DLD1 (cell line): ENCODE measurements around the gene TBC1D4.
"Not testable (repeated sequence)": the region's sequence is repeated elsewhere in the genome, so short reads cannot be mapped to it uniquely, and the experiment has no call there.

Source experiments
- in situ Hi-C: cut with HindIII; loops from 2 replicates; pipeline ENCODE4 v1.10.0; 2017; ENCODE audit warnings: low sequenced_read_pairs

Gene TBC1D4

DNA sequence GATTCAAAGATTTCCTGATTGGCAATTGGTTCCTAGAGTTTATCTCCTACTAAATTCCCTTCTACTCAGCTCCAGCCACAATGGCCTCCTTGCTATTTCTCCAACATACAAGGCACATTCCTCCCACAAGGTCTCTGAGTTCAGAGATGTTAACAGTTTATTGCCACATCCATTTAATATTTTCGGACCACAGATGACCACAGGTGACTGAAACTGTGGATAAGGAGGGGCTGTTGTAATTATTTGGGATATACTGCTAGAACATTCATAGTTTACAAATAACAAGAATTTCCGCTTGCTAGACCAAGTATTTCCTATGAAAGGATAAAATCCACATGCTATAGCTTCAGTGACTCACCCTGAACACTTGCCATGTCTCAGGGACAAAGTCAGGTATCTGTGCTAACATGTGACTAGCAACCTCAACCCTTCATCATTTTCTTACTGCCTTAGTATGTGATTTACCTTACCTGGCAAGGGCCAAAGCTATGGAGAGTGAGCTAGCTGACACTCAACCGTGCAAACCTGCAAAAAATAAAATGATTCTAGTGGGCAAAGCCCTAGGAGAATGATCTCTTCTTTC is 117.7 kb downstream of the TBC1D4 start:
- in situ Hi-C loops, result no loop called here

GRCh38 chr13:75363371-75363770 is 118.6 kb downstream of the TBC1D4 start:
- in situ Hi-C loops, result no loop called here

GRCh38 chr13:75362026-75362425 is 119.9 kb downstream of the TBC1D4 start:
- in situ Hi-C loops, result no loop called here

GRCh38 chr13:75360170-75360569 is 121.8 kb downstream of the TBC1D4 start:
- in situ Hi-C loops, result no loop called here

- in situ Hi-C loops, result no loop called here
These were observed 122.7 kb downstream of the TBC1D4 start for GRCh38 chr13:75359266-75359665.

DNA sequence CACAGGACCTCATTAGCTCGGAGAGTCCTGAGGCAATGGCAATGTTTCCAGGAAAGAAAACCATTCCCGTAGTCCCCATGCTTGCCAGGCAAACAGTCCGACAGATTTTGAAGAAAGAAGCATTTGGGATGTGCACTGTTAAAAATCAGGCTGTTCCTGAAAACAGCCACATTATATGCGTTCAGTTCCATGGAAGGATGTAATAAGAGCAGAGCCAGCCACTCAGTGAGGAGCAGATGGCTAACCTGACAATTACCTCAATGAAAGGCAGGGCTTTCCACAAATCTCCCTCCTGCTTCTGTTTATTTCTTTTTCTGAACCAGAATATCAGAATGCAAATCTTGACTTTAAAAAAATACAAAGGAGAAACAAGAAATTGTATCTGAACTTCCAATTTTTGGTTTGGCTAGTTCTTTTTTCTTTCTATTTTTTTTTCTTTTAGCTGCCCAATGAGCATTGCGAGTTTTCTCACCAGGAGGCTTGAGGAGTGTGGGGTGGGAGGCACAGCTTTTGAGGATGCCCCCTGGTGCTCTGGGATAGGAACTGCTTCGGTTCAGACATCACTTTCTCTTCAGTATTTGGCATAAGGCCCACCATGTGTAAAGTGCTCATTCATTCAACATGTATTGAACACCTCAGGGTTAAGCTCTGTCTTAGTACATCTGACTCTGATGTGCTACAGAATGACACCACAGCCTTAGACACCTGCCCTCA is 124.2 kb downstream of the TBC1D4 start:
- in situ Hi-C loops, result no loop called here

DNA sequence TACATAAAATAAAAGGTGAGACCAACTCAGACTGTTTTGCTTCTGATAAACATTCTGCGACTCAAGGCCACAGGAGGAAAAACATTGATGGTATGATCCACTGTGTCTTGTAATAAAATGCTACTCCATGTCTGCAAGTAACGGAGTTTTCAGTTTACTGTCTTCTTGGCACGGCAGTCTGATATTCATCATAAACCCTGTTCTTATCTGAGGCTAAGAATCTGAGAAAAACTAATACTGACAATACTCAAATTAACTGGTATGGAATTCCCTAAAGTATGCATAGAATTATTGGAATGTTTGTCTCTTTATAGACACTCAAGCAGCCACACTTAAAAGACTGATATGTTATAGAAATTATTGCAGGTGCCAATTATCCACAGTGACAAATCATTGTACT is 125.5 kb downstream of the TBC1D4 start:
- in situ Hi-C loops, result no loop called here

GRCh38 chr13:75355609-75356008 is 126.4 kb downstream of the TBC1D4 start:
- in situ Hi-C loops, result no loop called here

DNA sequence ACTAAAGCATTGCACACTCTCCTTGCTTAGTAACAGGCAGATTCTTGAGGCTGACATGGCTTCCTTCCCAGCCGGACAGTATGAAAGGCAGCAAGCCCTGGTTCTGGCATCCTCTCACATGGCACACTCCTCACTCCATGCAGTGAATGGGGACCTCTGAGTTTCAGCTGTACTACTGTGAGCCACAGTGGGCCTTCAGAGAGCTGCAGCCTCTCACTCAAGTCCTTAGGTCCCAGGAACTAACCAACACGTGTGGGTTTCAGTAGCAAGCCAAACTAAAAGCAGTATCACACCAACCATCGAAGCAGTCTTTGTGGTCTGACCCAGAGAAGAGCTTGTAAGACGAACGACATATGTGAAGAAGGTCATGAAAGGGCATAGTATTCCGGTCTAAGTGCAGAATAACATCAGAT is 128.2 kb downstream of the TBC1D4 start:
- in situ Hi-C loops, result no loop called here

GRCh38 chr13:75352641-75353327 is 129.2 kb downstream of the TBC1D4 start:
- in situ Hi-C loops, result no loop called here

GRCh38 chr13:75351538-75351937 is 130.4 kb downstream of the TBC1D4 start:
- in situ Hi-C loops, result not testable (repeated sequence)

- in situ Hi-C loops, result no loop called here
These were observed 134.0 kb downstream of the TBC1D4 start for GRCh38 chr13:75347925-75348324.

DNA sequence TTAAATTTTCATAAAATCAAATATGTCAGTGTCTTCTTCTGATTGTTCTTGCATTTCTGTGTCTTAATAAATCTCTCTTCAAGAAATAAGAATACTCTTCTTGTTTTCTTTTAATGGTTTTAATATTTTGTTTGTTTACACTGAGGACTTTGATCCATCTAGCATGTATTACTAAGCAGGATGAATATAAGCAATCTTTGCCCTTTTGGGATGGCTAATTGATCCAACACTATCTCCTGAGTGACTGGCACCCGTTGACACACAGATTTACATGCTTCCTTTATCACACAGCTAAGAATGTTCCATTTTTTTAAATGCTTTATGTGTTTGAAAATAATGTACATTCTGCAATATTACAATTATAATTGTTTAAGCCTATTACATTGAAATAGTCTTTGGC is 134.5 kb downstream of the TBC1D4 start:
- in situ Hi-C loops, result no loop called here

GRCh38 chr13:75345193-75345592 is 136.8 kb downstream of the TBC1D4 start:
- in situ Hi-C loops, result no loop called here

DNA sequence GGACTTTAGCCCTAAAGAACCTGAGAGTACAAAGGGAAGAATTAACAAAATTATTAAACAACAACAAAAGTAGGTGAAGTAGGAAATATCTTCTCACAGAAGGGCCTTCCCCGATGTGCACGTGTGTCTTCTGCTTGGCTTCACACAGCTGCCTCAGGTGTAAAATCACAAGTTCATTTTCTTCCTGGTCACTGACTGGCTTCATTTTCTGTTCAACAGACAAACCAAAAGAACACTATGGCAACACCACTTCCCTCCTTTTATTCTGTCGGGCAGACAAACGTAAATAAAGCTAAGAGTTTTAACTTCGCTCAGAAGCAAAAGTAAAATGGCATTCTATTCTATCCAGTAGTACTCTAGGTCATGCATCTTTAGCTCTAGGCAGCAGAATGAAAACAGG is 140.9 kb downstream of the TBC1D4 start:
- in situ Hi-C loops, result no loop called here

DNA sequence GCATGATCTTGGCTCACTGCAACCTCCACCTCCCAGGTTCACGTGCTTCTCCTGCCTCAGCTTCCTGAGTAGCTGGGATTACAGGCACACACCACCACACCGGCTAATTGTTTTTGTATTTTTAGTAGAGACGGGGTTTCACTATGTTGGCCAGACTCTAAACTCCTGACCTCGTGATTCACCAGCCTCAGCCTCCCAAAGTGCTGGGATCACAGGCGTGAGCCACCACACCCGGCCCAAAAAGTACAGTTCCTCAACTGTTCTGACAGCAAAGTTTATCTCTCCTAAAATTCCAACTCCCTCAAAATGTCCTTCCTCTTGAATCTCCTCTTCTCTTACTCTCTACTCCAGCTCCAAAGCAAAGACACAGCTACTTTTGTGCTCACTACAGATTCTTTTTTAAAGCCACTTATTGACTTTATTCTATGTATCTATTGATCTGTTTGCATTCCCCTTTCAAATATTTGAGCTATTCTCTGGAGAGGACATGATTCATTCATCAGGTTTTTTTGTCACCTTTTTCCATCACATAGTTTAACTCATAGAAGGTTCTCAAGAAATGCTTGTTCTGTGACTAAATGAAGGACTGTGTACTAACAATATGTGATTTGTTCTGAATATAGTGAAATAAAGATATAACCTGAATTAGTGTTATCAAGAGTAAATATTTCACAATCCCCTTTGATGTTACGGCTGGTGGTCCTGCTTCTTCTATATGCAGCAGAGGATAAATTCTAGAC is 142.2 kb downstream of the TBC1D4 start:
- in situ Hi-C loops, result no loop called here

- in situ Hi-C loops, result no loop called here
These were observed 147.1 kb downstream of the TBC1D4 start for GRCh38 chr13:75334634-75335447.

DNA sequence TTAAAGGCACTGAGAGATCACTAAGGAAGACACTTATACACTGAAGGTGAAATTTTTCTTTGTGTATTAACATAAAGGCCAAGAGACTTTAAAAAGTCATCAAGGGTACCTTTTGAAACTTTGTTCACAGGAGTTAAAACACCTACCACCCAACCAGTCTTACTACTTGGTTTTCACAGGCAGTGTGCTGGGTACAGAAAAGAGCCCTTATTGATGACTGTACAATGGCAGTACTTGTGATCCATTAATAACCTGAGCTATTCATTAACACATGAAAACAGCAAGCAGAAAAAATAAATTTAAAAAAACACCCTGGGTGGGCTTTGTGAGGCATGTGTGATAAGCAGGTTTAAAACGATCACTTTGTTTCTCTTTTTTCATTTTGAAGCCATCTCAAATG is 148.9 kb downstream of the TBC1D4 start:
- in situ Hi-C loops, result no loop called here

- in situ Hi-C loops, result no loop called here
These were observed 150.1 kb downstream of the TBC1D4 start for GRCh38 chr13:75331792-75332349.

DNA sequence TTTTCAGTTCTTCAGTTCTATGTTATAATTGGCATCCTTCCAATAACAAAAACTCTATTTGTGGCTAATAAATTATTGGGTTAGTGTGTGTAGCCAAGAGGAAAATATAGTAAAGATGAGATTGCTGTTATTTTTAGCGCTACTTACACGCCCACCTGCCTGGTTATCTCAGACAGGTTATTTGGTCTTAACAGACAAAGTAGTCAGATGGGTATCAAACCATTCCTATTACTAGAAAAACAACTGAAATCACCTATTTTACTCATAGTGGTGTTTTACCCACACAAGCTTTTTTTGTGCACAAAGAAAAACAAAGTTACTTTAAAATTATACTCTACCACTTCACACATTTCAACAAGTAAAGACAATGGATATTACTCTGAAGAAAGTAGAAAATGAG is 151.2 kb downstream of the TBC1D4 start:
- in situ Hi-C loops, result no loop called here
